CD14-positive monocyte (primary cell): ENCODE data around the gene GOSR2. TPM values are rescaled to one million over a fixed set of nuclear protein-coding genes. Genes with fewer than 3 reads are reported as not detected.

Experiments used
- DNase-seq, 3 donors: peaks; one replicate each; pipeline ENCODE4 v3.0.0-alpha.2; 2011 to 2022
- H2AFZ ChIP-seq: 2 replicates; pipeline ENCODE4 v1.6.0; 2012; ENCODE audit warnings: mild to moderate bottlenecking, low read depth, low read length, inconsistent platforms; ENCODE audit not compliant: insufficient read depth, poor library complexity, severe bottlenecking
- H3K27ac ChIP-seq, 2 donors: 1 replicate in 1 of 2; 2 replicates in 1 of 2; pipeline ENCODE4 v1.5.1; 2012 to 2013; ENCODE audit warnings: low read length in 2 of 2, control low read depth in 1 of 2, inconsistent platforms in 1 of 2, low read depth in 1 of 2, mild to moderate bottlenecking in 1 of 2
- H3K27me3 ChIP-seq, 2 donors: one replicate each; pipeline versions ENCODE4 v1.6.0 to v1.6.1; 2011 to 2013; ENCODE audit warnings: low read length in 2 of 2; ENCODE audit not compliant: control insufficient read depth in 2 of 2, insufficient read depth in 2 of 2
- H3K36me3 ChIP-seq, 2 donors: replicated peaks in 1 of 2; 1 replicate in 1 of 2; 2 replicates in 1 of 2; pipeline versions ENCODE4 v1.5.1 to v1.6.1; 2012 to 2013; ENCODE audit warnings: low read length in 2 of 2, control low read depth in 1 of 2, inconsistent platforms in 1 of 2, mild to moderate bottlenecking in 1 of 2; ENCODE audit not compliant: insufficient read depth in 2 of 2, control insufficient read depth in 1 of 2
- H3K4me1 ChIP-seq, 2 donors: 1 replicate in 1 of 2; 2 replicates in 1 of 2; pipeline versions ENCODE4 v1.5.1 to v1.6.1; 2012 to 2013; ENCODE audit warnings: low read length in 2 of 2, control low read depth in 1 of 2, inconsistent platforms in 1 of 2, mild to moderate bottlenecking in 1 of 2, moderate library complexity in 1 of 2; ENCODE audit not compliant: insufficient read depth in 2 of 2, control insufficient read depth in 1 of 2
- H3K4me2 ChIP-seq: replicated peaks from 2 replicates; pipeline ENCODE3; 2012; ENCODE audit warnings: low read length, moderate library complexity, mild to moderate bottlenecking; ENCODE audit not compliant: poor library complexity, severe bottlenecking; ENCODE audit errors: extremely low read depth
- H3K4me3 ChIP-seq, 3 experiments: fragments of 200-600 bp in 1 of 3; sonication (generic) in 1 of 3; replicated peaks in 1 of 3; 1 replicate in 2 of 3; 2 replicates in 1 of 3; pipeline ENCODE4 v1.5.1; 2011 to 2013; ENCODE audit warnings: low read length in 3 of 3, mild to moderate bottlenecking in 3 of 3, control low read depth in 2 of 3, low read depth in 2 of 3, inconsistent platforms in 1 of 3, moderate library complexity in 1 of 3
- H3K79me2 ChIP-seq: 2 replicates; pipeline ENCODE4 v1.6.0; 2012; ENCODE audit warnings: mild to moderate bottlenecking, control low read depth, inconsistent platforms, low read length, moderate library complexity; ENCODE audit not compliant: insufficient read depth
- H3K9ac ChIP-seq: 2 replicates; pipeline ENCODE4 v1.6.0; 2017; ENCODE audit warnings: low read length, mild to moderate bottlenecking; ENCODE audit not compliant: insufficient read depth, poor library complexity, severe bottlenecking
- H3K9me3 ChIP-seq, 2 donors: replicated peaks in 1 of 2; 1 replicate in 1 of 2; 2 replicates in 1 of 2; pipeline versions ENCODE4 v1.5.1 to v1.6.1; 2012 to 2013; ENCODE audit warnings: low read length in 2 of 2, control low read depth in 1 of 2; ENCODE audit not compliant: control insufficient read depth in 1 of 2, insufficient read depth in 1 of 2
- H4K20me1 ChIP-seq: 2 replicates; pipeline ENCODE4 v1.6.0; 2012; ENCODE audit warnings: mild to moderate bottlenecking, low read length, control low read depth, moderate library complexity; ENCODE audit not compliant: insufficient read depth
- H3K27ac Mint-ChIP-seq, 7 donors: one replicate each; pipeline ENCODE4 v1.8.0; 2020; ENCODE audit warnings: mild to moderate bottlenecking in 7 of 7, mixed read lengths in 7 of 7, moderate library complexity in 6 of 7, inconsistent platforms in 2 of 7
- H3K27me3 Mint-ChIP-seq, 3 donors: one replicate each; pipeline ENCODE4 v1.8.0; 2021 to 2022; ENCODE audit warnings: low read depth in 3 of 3, mild to moderate bottlenecking in 3 of 3, mixed read lengths in 3 of 3, moderate library complexity in 3 of 3, inconsistent platforms in 1 of 3
- H3K36me3 Mint-ChIP-seq, 2 donors: one replicate each; pipeline ENCODE4 v1.8.0; 2020; ENCODE audit warnings: mixed read lengths in 2 of 2, inconsistent platforms in 1 of 2, mild to moderate bottlenecking in 1 of 2
- H3K4me1 Mint-ChIP-seq: one replicate; pipeline ENCODE4 v1.8.0; 2020; ENCODE audit warnings: mild to moderate bottlenecking, mixed read lengths
- H3K4me3 Mint-ChIP-seq, 2 donors: one replicate each; pipeline ENCODE4 v1.8.0; 2020; ENCODE audit warnings: mild to moderate bottlenecking in 2 of 2, mixed read lengths in 2 of 2, moderate library complexity in 1 of 2
- H3K9me3 Mint-ChIP-seq, 7 donors: one replicate each; pipeline ENCODE4 v1.8.0; 2020 to 2022; ENCODE audit warnings: mixed read lengths in 7 of 7, mild to moderate bottlenecking in 6 of 7, moderate library complexity in 6 of 7, inconsistent platforms in 2 of 7
- WGBS: methylation state at CpG from one replicate; pipeline ENCODE4 v1.1.5; 2013; ENCODE audit warnings: missing lambda C conversion rate; ENCODE audit not compliant: insufficient coverage; 5-methylcytosine and 5-hydroxymethylcytosine counted together
- intact Hi-C, 2 donors: fragments of 100-400 bp; cut with micrococcal nuclease; formaldehyde crosslinking; loops; one replicate each; pipeline versions ENCODE4 v1.15.0 to v1.15.1; 2023
- polyA plus RNA-seq, 3 donors: library from polyadenylated mRNA; depleted of rRNA in 1 of 3; unstranded in 2 of 3; stranded (reverse) in 1 of 3; fragments of 300-500 nt in 2 of 3; fragments of >200 nt in 1 of 3; fragmentation: Illumina TruSeq in 2 of 3; gene quantifications; 1 replicate in 2 of 3; 2 replicates in 1 of 3; pipeline ENCODE4 v1.2.3, GENCODE V29; 2012 to 2021
- TF ChIP-seq, protein P1 (sequence below): fragments of 200-600 bp; IDR thresholded peaks from one replicate; pipeline ENCODE4 v1.8.0; 2022; ENCODE audit warnings: antibody characterized with exemption, mild to moderate bottlenecking

GOSR2 gene
- polyA plus RNA-seq, 3 donors: 25.2 to 31.1 (median 27.7) TPM

DNA sequence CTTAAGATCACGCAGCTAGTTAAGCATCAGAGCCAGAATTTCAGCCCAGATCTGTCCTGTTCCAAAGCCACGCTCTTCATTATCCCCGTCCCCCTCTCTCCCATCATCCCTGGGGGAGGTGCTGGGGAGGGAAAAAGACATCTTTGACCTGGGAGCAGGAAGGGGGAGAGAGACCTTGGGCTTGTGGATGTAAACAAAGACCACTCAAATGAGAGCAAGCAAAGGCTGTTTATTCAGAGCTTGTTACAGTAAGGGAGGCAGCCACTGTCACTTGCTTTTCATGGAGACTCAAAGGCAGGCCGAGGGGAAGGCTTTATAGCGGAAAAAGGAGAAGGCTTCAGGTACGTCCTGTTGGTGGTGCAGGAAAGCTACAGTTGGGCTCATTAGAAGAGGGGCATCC lies 59.6 kb downstream of the GOSR2 start:
- Histone ChIP-seq H3K79me2 (no peaks in the 10 kb centered on the region), H3K9ac (no peak overlapping the region), H2AFZ (no peak overlapping the region), H3K36me3 (no peaks in the 10 kb centered on the region), H3K4me1 (peaks cover 0 to 14% of the 10 kb centered on the region in 2 donors), H3K4me2 (no peak overlapping the region), H3K9me3 (peaks cover 0 to 5% of the 10 kb centered on the region in 2 donors), H3K27ac (no peak overlapping the region), H3K27me3 (peaks cover 20 to 38% of the 10 kb centered on the region in 2 donors), H4K20me1 (no peaks in the 10 kb centered on the region), H3K4me3 (no peak overlapping the region)
- peaks cover 0 to 7% (median 3%) of the 10 kb centered on the region in 7 donors for H3K9me3 Mint-ChIP-seq
- no peak for DNase-seq
- 79% methylated on average over 3 of the region's 6 CpGs for WGBS
- H3K4me3 Mint-ChIP-seq: peak overlapping the region in 1 of 2 donors; percentile 35
- intact Hi-C loops: no loop called here
- H3K4me1 Mint-ChIP-seq: peaks cover 10% of the 10 kb centered on the region
- TF ChIP-seq, protein P1, sequence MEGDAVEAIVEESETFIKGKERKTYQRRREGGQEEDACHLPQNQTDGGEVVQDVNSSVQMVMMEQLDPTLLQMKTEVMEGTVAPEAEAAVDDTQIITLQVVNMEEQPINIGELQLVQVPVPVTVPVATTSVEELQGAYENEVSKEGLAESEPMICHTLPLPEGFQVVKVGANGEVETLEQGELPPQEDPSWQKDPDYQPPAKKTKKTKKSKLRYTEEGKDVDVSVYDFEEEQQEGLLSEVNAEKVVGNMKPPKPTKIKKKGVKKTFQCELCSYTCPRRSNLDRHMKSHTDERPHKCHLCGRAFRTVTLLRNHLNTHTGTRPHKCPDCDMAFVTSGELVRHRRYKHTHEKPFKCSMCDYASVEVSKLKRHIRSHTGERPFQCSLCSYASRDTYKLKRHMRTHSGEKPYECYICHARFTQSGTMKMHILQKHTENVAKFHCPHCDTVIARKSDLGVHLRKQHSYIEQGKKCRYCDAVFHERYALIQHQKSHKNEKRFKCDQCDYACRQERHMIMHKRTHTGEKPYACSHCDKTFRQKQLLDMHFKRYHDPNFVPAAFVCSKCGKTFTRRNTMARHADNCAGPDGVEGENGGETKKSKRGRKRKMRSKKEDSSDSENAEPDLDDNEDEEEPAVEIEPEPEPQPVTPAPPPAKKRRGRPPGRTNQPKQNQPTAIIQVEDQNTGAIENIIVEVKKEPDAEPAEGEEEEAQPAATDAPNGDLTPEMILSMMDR: no peak
- H3K36me3 Mint-ChIP-seq: peaks cover 0 to 3% of the 10 kb centered on the region in 2 donors
- peaks cover 34 to 49% (median 45%) of the 10 kb centered on the region in 3 donors for H3K27me3 Mint-ChIP-seq
- no peak overlapping the region for H3K27ac Mint-ChIP-seq

DNA sequence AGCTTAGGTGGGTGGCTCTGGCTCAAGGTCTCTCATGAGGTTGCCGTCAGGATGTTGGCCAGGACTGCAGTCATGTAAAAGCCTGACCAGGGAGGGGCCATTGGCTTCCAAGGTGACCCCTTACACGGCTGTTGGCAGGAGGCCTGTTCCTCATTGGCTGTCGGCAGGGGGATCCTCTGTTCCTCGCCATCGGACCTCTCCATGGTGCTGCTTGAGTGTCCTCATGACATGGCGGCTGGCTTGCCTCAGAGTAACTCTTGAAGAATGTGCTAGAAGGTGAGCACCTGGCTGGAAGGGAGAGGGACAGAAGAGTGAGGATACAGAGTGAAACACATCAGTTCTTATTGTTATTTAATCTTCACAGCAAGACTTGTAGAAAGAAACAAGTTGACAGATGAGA lies 60.8 kb downstream of the GOSR2 start:
- H3K4me3 Mint-ChIP-seq: no peak overlapping the region
- H4K20me1 ChIP-seq: no peaks in the 10 kb centered on the region
- H3K4me2 ChIP-seq: no peak overlapping the region
- H2AFZ ChIP-seq: no peak overlapping the region
- H3K9me3 Mint-ChIP-seq: peaks cover 0 to 3% (median 0%) of the 10 kb centered on the region in 7 donors
- H3K9me3 ChIP-seq: no peaks in the 10 kb centered on the region
- H3K4me1 ChIP-seq: peaks cover 0 to 6% of the 10 kb centered on the region in 2 donors
- H3K27me3 Mint-ChIP-seq: peaks cover 26 to 40% (median 40%) of the 10 kb centered on the region in 3 donors
- H3K4me1 Mint-ChIP-seq: peaks cover 5% of the 10 kb centered on the region
- H3K27ac ChIP-seq: no peak overlapping the region
- TF ChIP-seq, protein P1: no peak
- whole genome bisulfite sequencing: 72% methylated on average over 5 of the region's 6 CpGs
- H3K36me3 Mint-ChIP-seq: no peaks in the 10 kb centered on the region
- intact Hi-C loops: no loop called here
- H3K36me3 ChIP-seq: no peaks in the 10 kb centered on the region
- H3K4me3 ChIP-seq: no peak overlapping the region
- H3K27ac Mint-ChIP-seq: no peak overlapping the region
- no peaks in the 10 kb centered on the region for H3K79me2 ChIP-seq
- no peak overlapping the region for H3K9ac ChIP-seq
- DNase-seq: no peak
- H3K27me3 ChIP-seq: peaks cover 15 to 28% of the 10 kb centered on the region in 2 donors
